Sigmoid colon (tissue), 7 donors: ENCODE results near the gene TENM3. TPM values are rescaled to one million over a fixed set of nuclear protein-coding genes. Genes with fewer than 3 reads are reported as not detected.

Experiments
- DNase-seq: peaks from one replicate; pipeline ENCODE4 v3.0.0-alpha.2; 2019
- H3K27ac ChIP-seq, 4 donors: fragments of 200-600 bp; sonication (generic); one replicate each; pipeline ENCODE4 v1.5.1; 2016 to 2019; ENCODE audit warnings: mild to moderate bottlenecking in 1 of 4
- H3K27me3 ChIP-seq, 3 donors: fragments of 200-600 bp; sonication (generic); one replicate each; pipeline ENCODE4 v1.5.1; 2019; ENCODE audit warnings: mild to moderate bottlenecking in 1 of 3
- H3K36me3 ChIP-seq, 4 donors: fragments of 200-600 bp; sonication (generic); one replicate each; pipeline ENCODE4 v1.5.1; 2016 to 2019
- H3K4me1 ChIP-seq, 4 donors: fragments of 200-600 bp; sonication (generic); one replicate each; pipeline ENCODE4 v1.5.1; 2017 to 2019
- H3K4me3 ChIP-seq, 4 donors: fragments of 200-600 bp; sonication (generic); one replicate each; pipeline ENCODE4 v1.5.1; 2017 to 2019; ENCODE audit warnings: mild to moderate bottlenecking in 2 of 4, moderate library complexity in 1 of 4
- H3K9me3 ChIP-seq, 4 donors: fragments of 200-600 bp in 3 of 4; sonication (generic) in 3 of 4; one replicate each; pipeline versions ENCODE4 v1.5.1 to v1.6.1; 2013 to 2019
- CTCF ChIP-seq, 4 experiments: fragments of 450-650 bp in 3 of 4; fragments of 200-600 bp in 1 of 4; IDR thresholded peaks; one replicate each; pipeline ENCODE4 v1.5.1; 2016 to 2019; ENCODE audit warnings: antibody characterized with exemption in 4 of 4, mild to moderate bottlenecking in 3 of 4, moderate library complexity in 2 of 4
- EP300 ChIP-seq, 4 donors: sonication (generic); formaldehyde crosslinking; IDR thresholded peaks; one replicate each; pipeline ENCODE4 v1.6.1; 2017; ENCODE audit warnings: antibody characterized with exemption in 4 of 4
- POLR2A ChIP-seq, 2 donors: fragments of 450-650 bp; IDR thresholded peaks; one replicate each; pipeline ENCODE4 v1.6.1; 2016; ENCODE audit warnings: antibody characterized with exemption in 2 of 2, mild to moderate bottlenecking in 2 of 2, moderate library complexity in 2 of 2
- POLR2AphosphoS5 ChIP-seq, 4 donors: sonication (generic); formaldehyde crosslinking; IDR thresholded peaks; one replicate each; pipeline ENCODE4 v1.6.1; 2017; ENCODE audit warnings: antibody characterized with exemption in 4 of 4
- WGBS, 2 donors: extraction: QIAGEN DNeasy Blood & Tissue Kit; methylation state at CpG; one replicate each; pipeline ENCODE4 v1.1.7; 2013; 5-methylcytosine and 5-hydroxymethylcytosine counted together
- intact Hi-C: fragments of 100-400 bp; cut with DNase I; formaldehyde crosslinking; loops from one replicate; pipeline ENCODE4 v1.15.1; 2023
- polyA plus RNA-seq, 3 donors: library from polyadenylated mRNA; stranded (reverse); fragments of 200-250 nt; gene quantifications; one replicate each; pipeline ENCODE4 v1.2.3, GENCODE V29; 2013
- total RNA-seq, 4 donors: library from RNA; depleted of rRNA; stranded (reverse); fragments of >200 nt; gene quantifications; one replicate each; pipeline ENCODE4 v1.1.0, GENCODE V29; 2016
- donor health status: healthy with polysubstance abuse.
- donor health status: Bipolar disorder and iron deficiency.
- donor health status: healthy.

TENM3 gene
- total and polyA plus RNA-seq, 7 donors = 0.60 to 82.3 (median 37.8) TPM; not detected in 1

- Histone ChIP-seq H3K27me3 (peaks cover 0 to 18% (median 0%) of the 10 kb centered on the region in 3 donors), H3K9me3 (no peaks in the 10 kb centered on the region), H3K36me3 (no peaks in the 10 kb centered on the region), H3K4me1 (no peaks in the 10 kb centered on the region), H3K27ac (no peak overlapping the region), H3K4me3 (no peak overlapping the region)
- no peak for DNase-seq
- intact Hi-C loops = no loop called here
- TF ChIP-seq CTCF (IDR thresholded peaks at IDR 0.05) = no peak
- no peak for TF ChIP-seq EP300 (IDR thresholded peaks at IDR 0.05)
- TF ChIP-seq POLR2AphosphoS5 (IDR thresholded peaks at IDR 0.05) = no peak
- no peak for TF ChIP-seq POLR2A (IDR thresholded peaks at IDR 0.05)
- 70 to 77% methylated on average over 3 of the region's 3 CpGs for WGBS, 2 donors
These were observed 589.3 kb downstream of the TENM3 start for GRCh38 chr4:182832352-182833120.

GRCh38 chr4:182835006-182835740, 592.0 kb downstream of the TENM3 start:
- intact Hi-C loops = no loop called here
- peak; percentile 40 for DNase-seq
- H3K4me1 ChIP-seq = no peaks in the 10 kb centered on the region
- no peaks in the 10 kb centered on the region for H3K36me3 ChIP-seq
- no peaks in the 10 kb centered on the region for H3K9me3 ChIP-seq
- no peak overlapping the region for H3K27ac ChIP-seq
- TF ChIP-seq CTCF (IDR thresholded peaks at IDR 0.05) (no peak), POLR2AphosphoS5 (IDR thresholded peaks at IDR 0.05) (no peak), POLR2A (IDR thresholded peaks at IDR 0.05) (no peak), EP300 (IDR thresholded peaks at IDR 0.05) (no peak)
- H3K4me3 ChIP-seq = no peak overlapping the region
- 84 to 85% methylated on average over 26 of the region's 26 CpGs for WGBS, 2 donors
- H3K27me3 ChIP-seq = peaks cover 0 to 18% (median 0%) of the 10 kb centered on the region in 3 donors

- H3K36me3 ChIP-seq = no peaks in the 10 kb centered on the region
- intact Hi-C loops = no loop called here
- peaks cover 0 to 18% (median 0%) of the 10 kb centered on the region in 3 donors for H3K27me3 ChIP-seq
- no peak overlapping the region for H3K27ac ChIP-seq
- TF ChIP-seq CTCF (IDR thresholded peaks at IDR 0.05) (no peak), EP300 (IDR thresholded peaks at IDR 0.05) (no peak), POLR2AphosphoS5 (IDR thresholded peaks at IDR 0.05) (no peak), POLR2A (IDR thresholded peaks at IDR 0.05) (no peak)
- H3K9me3 ChIP-seq = no peaks in the 10 kb centered on the region
- peak; percentile 41 for DNase-seq
- no peak overlapping the region for H3K4me3 ChIP-seq
- 51 to 80% methylated on average over 12 of the region's 12 CpGs for whole genome bisulfite sequencing, 2 donors
- H3K4me1 ChIP-seq = no peaks in the 10 kb centered on the region
These were observed 594.6 kb downstream of the TENM3 start for GRCh38 chr4:182837831-182838230.

- H3K36me3 ChIP-seq = no peaks in the 10 kb centered on the region
- no peak overlapping the region for H3K27ac ChIP-seq
- no peaks in the 10 kb centered on the region for H3K4me1 ChIP-seq
- TF ChIP-seq POLR2AphosphoS5 (IDR thresholded peaks at IDR 0.05) (no peak), EP300 (IDR thresholded peaks at IDR 0.05) (no peak), POLR2A (IDR thresholded peaks at IDR 0.05) (no peak), CTCF (IDR thresholded peaks at IDR 0.05) (no peak)
- H3K9me3 ChIP-seq = no peaks in the 10 kb centered on the region
- H3K27me3 ChIP-seq = peaks cover 0 to 18% (median 0%) of the 10 kb centered on the region in 3 donors
- DNase-seq = peak; percentile 26
- H3K4me3 ChIP-seq = no peak overlapping the region
- intact Hi-C loops = no loop called here
- WGBS, 2 donors = 77 to 88% methylated on average over 10 of the region's 10 CpGs
These were observed 595.3 kb downstream of the TENM3 start for GRCh38 chr4:182838535-182838934.
